OCI-LY7 (cell line): ENCODE data around the gene PDE11A. TPM values are rescaled to one million over a fixed set of nuclear protein-coding genes. Genes with fewer than 3 reads are reported as not detected.
A peak's percentile ranks its signal among the peaks of the same experiment; 100 is the strongest.

ENCODE experiments used
- BruUV-seq: library from RNA; stranded (reverse); fragments of 400-500 nt; replicated peaks from 2 replicates; lab custom pipeline; 2021; lab: Mats Ljungman, UMichigan
- CTCF ChIA-PET: fragments of 300-600 bp; sonication (Branson Sonifier 250); formaldehyde crosslinking; loops from one replicate; lab custom pipeline; 2022; ENCODE audit warnings: antibody characterized with exemption; ENCODE audit not compliant: unreplicated experiment; lab: Charles Lee
- POLR2A ChIA-PET: fragments of 300-600 bp; sonication (Branson Sonifier 250); formaldehyde crosslinking; loops from one replicate; lab custom pipeline; 2022; ENCODE audit warnings: antibody characterized with exemption; lab: Charles Lee
- DNase-seq: peaks from one replicate; pipeline ENCODE4 v3.0.0-alpha.2; 2015; ENCODE audit warnings: low spot score
- H2AFZ ChIP-seq: fragments of 200-600 bp; sonication (generic), shearing (Covaris generic); 2 replicates; pipeline ENCODE4 v1.6.1; 2014; ENCODE audit warnings: mild to moderate bottlenecking, antibody characterized with exemption, low read length, moderate library complexity
- H3K27ac ChIP-seq: fragments of 200-600 bp; sonication (generic); 2 replicates; pipeline ENCODE4 v1.5.1; 2014; ENCODE audit warnings: mixed run types, low read depth, mild to moderate bottlenecking, moderate library complexity, low read length, inconsistent platforms; ENCODE audit not compliant: poor library complexity, severe bottlenecking
- H3K36me3 ChIP-seq: fragments of 200-600 bp; sonication (generic); 2 replicates; pipeline ENCODE4 v1.6.1; 2014; ENCODE audit warnings: mild to moderate bottlenecking, antibody characterized with exemption, low read length, moderate library complexity, mixed read lengths; ENCODE audit not compliant: insufficient read depth
- H3K4me1 ChIP-seq: fragments of 200-600 bp; sonication (generic); 2 replicates; pipeline ENCODE4 v1.5.1; 2014; ENCODE audit warnings: mild to moderate bottlenecking, low read length; ENCODE audit not compliant: insufficient read depth, poor library complexity, severe bottlenecking
- H3K4me2 ChIP-seq: fragments of 200-600 bp; sonication (generic); 2 replicates; pipeline ENCODE4 v1.6.1; 2014; ENCODE audit warnings: mild to moderate bottlenecking, low read length
- H3K4me3 ChIP-seq: fragments of 200-600 bp; sonication (generic); 2 replicates; pipeline ENCODE4 v1.5.1; 2014; ENCODE audit warnings: mild to moderate bottlenecking, low read depth, low read length; ENCODE audit not compliant: poor library complexity, severe bottlenecking
- H3K79me2 ChIP-seq: fragments of 200-600 bp; sonication (generic); 2 replicates; pipeline ENCODE4 v1.6.1; 2016; ENCODE audit warnings: low read depth, mild to moderate bottlenecking, low read length, moderate library complexity, mixed read lengths; ENCODE audit not compliant: insufficient read depth
- H3K9me2 ChIP-seq: fragments of 200-600 bp; sonication (generic); 2 replicates; pipeline ENCODE4 v1.6.1; 2016; ENCODE audit warnings: mild to moderate bottlenecking, low read length, mixed read lengths; ENCODE audit not compliant: insufficient read depth
- H3K9me3 ChIP-seq: fragments of 200-600 bp; sonication (generic); 2 replicates; pipeline ENCODE4 v1.6.1; 2014; ENCODE audit warnings: mild to moderate bottlenecking, mixed run types, low read length, mixed read lengths
- H4K20me1 ChIP-seq: fragments of 200-600 bp; sonication (generic); 2 replicates; pipeline ENCODE4 v1.6.1; 2014; ENCODE audit warnings: mild to moderate bottlenecking, antibody characterized with exemption, low read length, moderate library complexity, mixed read lengths; ENCODE audit not compliant: insufficient read depth
- CTCF ChIP-seq: fragments of 200-600 bp; sonication (generic); conservative IDR thresholded peaks from 2 replicates; pipeline ENCODE4 v1.5.1; 2014; ENCODE audit warnings: mild to moderate bottlenecking, antibody characterized with exemption, low read length, moderate library complexity, mixed read lengths
- EZH2phosphoT487 ChIP-seq: fragments of 200-600 bp; sonication (generic); IDR thresholded peaks from 2 replicates; pipeline ENCODE4 v1.6.1; 2018; ENCODE audit warnings: low read depth, borderline replicate concordance, mild to moderate bottlenecking, mixed run types, antibody characterized with exemption, low read length, moderate library complexity, mixed read lengths
- intact Hi-C: fragments of 100-400 bp; cut with micrococcal nuclease; formaldehyde crosslinking; loops from one replicate; pipeline ENCODE4 v1.10.0; 2022; ENCODE audit not compliant: unreplicated experiment
- total RNA-seq, 2 experiments: library from RNA; depleted of rRNA in 1 of 2; stranded (reverse); fragments of >200 nt in 1 of 2; shearing (Covaris generic) in 1 of 2; gene quantifications; 2 replicates each; pipeline ENCODE4 v1.2.3, GENCODE V29; 2014 to 2022

The PDE11A gene
- total RNA-seq, 2 experiments from 2014 or later: 0.03 TPM; not detected in 1

GRCh38 chr2:178112202-178113152, 39.9 kb upstream of the PDE11A start, which contains the start of gene RBM45:
TSS of gene RBM45 (plus strand) at chr2:178112437. CDS start at chr2:178112547, 110 bp downstream.
- peak; percentile 93 for TF ChIP-seq CTCF
- TF ChIP-seq EZH2phosphoT487: no peak
- H3K79me2 ChIP-seq: peaks cover 5% of the 10 kb centered on the region; the same call in 1 of the 2 replicates
- POLR2A ChIA-PET: interaction anchor here (0.7 to 1.8 kb wide), 6 partner anchors 9 to 24 kb away, joined by 3 to 6 read pairs (median 4); no protein-coding TSS in a partner anchor
- peak within 1 kb of the TSS; percentile 81 for H2AFZ ChIP-seq
- no TSS peak for BruUV-seq
- no peaks in the 10 kb centered on the region for H3K9me3 ChIP-seq
- H3K27ac ChIP-seq: peak within 1 kb of the TSS; percentile 10
- no peaks in the 10 kb centered on the region for H3K9me2 ChIP-seq
- H3K4me1 ChIP-seq: peaks cover 11% of the 10 kb centered on the region
- peaks cover 7% of the 10 kb centered on the region for H3K36me3 ChIP-seq
- peak; percentile 93 for DNase-seq
- peak within 1 kb of the TSS; percentile 87 for H3K4me3 ChIP-seq
- CTCF ChIA-PET: interaction anchor here (0.8 to 1.3 kb wide), 2 partner anchors 8 to 16 kb away, joined by 3 to 4 read pairs; no protein-coding TSS in a partner anchor
- intact Hi-C loops: loop anchor here (2.0 to 5.0 kb wide), 2 partner anchors 166 to 300 kb away; no protein-coding TSS in a partner anchor
- H3K4me2 ChIP-seq: peak within 1 kb of the TSS; percentile 80
- H4K20me1 ChIP-seq: no peaks in the 10 kb centered on the region

GRCh38 chr2:178111743-178112142, 39.2 kb upstream of the PDE11A start:
- ChIA-PET CTCF (interaction anchor here (0.6 to 0.8 kb wide), 2 partner anchors 8 to 9 kb away, joined by 3 read pairs; no protein-coding TSS in a partner anchor), POLR2A (interaction anchor here (1.8 kb wide), 1 partner anchor 19 kb away, joined by 4 read pairs; no protein-coding TSS in a partner anchor)
- H3K9me2 ChIP-seq: no peaks in the 10 kb centered on the region
- DNase-seq: no peak
- intact Hi-C loops: loop anchor here (2.0 to 5.0 kb wide), 2 partner anchors 167 to 301 kb away; no protein-coding TSS in a partner anchor
- no peaks in the 10 kb centered on the region for H4K20me1 ChIP-seq
- no peak for TF ChIP-seq CTCF
- BruUV-seq: no TSS peak
- no peaks in the 10 kb centered on the region for H3K9me3 ChIP-seq
- peaks cover 5% of the 10 kb centered on the region; the same call in 1 of the 2 replicates for H3K79me2 ChIP-seq
- H3K4me1 ChIP-seq: peaks cover 11% of the 10 kb centered on the region
- H3K27ac ChIP-seq: no peak overlapping the region
- no peak overlapping the region for H3K4me2 ChIP-seq
- H3K4me3 ChIP-seq: peak overlapping the region; percentile 87
- H3K36me3 ChIP-seq: peaks cover 3% of the 10 kb centered on the region
- peak overlapping the region; percentile 81; the same call in 1 of the 2 replicates for H2AFZ ChIP-seq
